ENCODE data around the gene TUBB6.

The TUBB6 gene

DNA sequence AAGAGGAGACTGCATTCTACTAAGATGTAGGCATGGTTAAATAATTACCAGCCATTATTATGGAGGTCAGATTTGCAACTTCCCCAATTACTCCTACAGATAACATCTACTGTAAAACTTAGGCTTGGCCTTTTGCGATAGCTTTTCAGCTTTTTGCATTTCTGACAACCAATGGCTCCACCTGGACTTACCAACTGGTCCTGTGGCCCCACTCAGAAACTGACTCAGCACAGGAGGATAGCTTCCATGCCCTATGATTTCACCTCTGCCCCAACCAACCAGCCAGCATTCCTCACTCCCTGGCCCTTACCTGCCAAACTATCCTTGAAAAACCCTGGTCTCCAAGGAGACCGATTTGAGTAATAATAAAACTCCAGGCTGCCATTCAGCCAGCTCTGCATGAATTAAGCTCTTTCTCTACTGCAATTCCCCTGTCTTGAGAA lies 28.2 kb downstream of the TUBB6 start:
- Histone ChIP-seq H3K4me1 (ENCODE audit: insufficient read depth, low read length, severe bottlenecking) (no peaks in the 10 kb centered on the region), H3K36me3 (ENCODE audit: insufficient read depth, low read length) (peaks cover 66% of the 10 kb centered on the region), H3F3A (ENCODE audit: insufficient read depth, low read length) (no peaks in the 10 kb centered on the region), H2AFZ (ENCODE audit: low read length) (no peak overlapping the region), H3K4me3 (ENCODE audit: low read depth, low read length, poor library complexity, severe bottlenecking) (no peak overlapping the region), H4K20me1 (ENCODE audit: insufficient read depth, low read length) (no peaks in the 10 kb centered on the region), H3K27me3 (ENCODE audit: insufficient read depth, low read length) (no peaks in the 10 kb centered on the region), H3K79me2 (ENCODE audit: insufficient read depth, low read length) (no peaks in the 10 kb centered on the region), H3K27ac (ENCODE audit: low read depth, low read length, poor library complexity, severe bottlenecking) (no peak overlapping the region), H3K9ac (ENCODE audit: low read length) (no peak overlapping the region), H3K4me2 (ENCODE audit: low read length) (no peak overlapping the region), H3K9me3 (ENCODE audit: low read length) (no peaks in the 10 kb centered on the region), H3K9me2 (ENCODE audit: low read depth, low read length) (no peaks in the 10 kb centered on the region)
- TF ChIP-seq, protein P1, sequence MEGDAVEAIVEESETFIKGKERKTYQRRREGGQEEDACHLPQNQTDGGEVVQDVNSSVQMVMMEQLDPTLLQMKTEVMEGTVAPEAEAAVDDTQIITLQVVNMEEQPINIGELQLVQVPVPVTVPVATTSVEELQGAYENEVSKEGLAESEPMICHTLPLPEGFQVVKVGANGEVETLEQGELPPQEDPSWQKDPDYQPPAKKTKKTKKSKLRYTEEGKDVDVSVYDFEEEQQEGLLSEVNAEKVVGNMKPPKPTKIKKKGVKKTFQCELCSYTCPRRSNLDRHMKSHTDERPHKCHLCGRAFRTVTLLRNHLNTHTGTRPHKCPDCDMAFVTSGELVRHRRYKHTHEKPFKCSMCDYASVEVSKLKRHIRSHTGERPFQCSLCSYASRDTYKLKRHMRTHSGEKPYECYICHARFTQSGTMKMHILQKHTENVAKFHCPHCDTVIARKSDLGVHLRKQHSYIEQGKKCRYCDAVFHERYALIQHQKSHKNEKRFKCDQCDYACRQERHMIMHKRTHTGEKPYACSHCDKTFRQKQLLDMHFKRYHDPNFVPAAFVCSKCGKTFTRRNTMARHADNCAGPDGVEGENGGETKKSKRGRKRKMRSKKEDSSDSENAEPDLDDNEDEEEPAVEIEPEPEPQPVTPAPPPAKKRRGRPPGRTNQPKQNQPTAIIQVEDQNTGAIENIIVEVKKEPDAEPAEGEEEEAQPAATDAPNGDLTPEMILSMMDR (IDR thresholded peaks at IDR 0.05; ENCODE audit: low read length): no peak
- TF ChIP-seq EZH2 (IDR thresholded peaks at IDR 0.05; ENCODE audit: borderline replicate concordance, low read length): no peak

DNA sequence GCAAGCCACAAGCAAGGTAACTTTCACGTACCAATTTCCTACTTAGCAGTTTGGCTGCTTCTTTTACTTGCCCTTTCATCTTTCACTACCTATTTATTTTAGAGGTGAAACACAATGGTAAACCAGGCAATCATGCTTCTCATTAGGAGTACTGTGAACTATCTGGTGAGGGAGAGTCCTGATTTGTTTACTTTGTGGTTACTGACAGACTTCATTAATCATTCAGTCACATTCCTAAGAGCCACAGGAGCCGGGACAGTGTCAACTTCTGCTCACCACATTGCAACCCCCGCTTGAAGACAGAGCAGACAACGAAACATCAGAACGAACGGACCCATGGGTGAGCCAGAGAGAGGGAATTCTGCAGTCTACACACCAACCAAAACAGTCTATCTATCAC lies 28.8 kb downstream of the TUBB6 start:
- H3K4me3 ChIP-seq (ENCODE audit: low read depth, low read length, poor library complexity, severe bottlenecking): no peak overlapping the region
- H3K27me3 ChIP-seq (ENCODE audit: insufficient read depth, low read length): no peaks in the 10 kb centered on the region
- H3K79me2 ChIP-seq (ENCODE audit: insufficient read depth, low read length): no peaks in the 10 kb centered on the region
- H3K9me3 ChIP-seq (ENCODE audit: low read length): no peaks in the 10 kb centered on the region
- no peaks in the 10 kb centered on the region for H3F3A ChIP-seq (ENCODE audit: insufficient read depth, low read length)
- no peak overlapping the region for H3K27ac ChIP-seq (ENCODE audit: low read depth, low read length, poor library complexity, severe bottlenecking)
- no peak overlapping the region for H2AFZ ChIP-seq (ENCODE audit: low read length)
- H3K9me2 ChIP-seq (ENCODE audit: low read depth, low read length): no peaks in the 10 kb centered on the region
- H3K9ac ChIP-seq (ENCODE audit: low read length): no peak overlapping the region
- no peaks in the 10 kb centered on the region for H3K4me1 ChIP-seq (ENCODE audit: insufficient read depth, low read length, severe bottlenecking)
- no peaks in the 10 kb centered on the region for H4K20me1 ChIP-seq (ENCODE audit: insufficient read depth, low read length)
- H3K4me2 ChIP-seq (ENCODE audit: low read length): no peak overlapping the region
- TF ChIP-seq, protein P1 (IDR thresholded peaks at IDR 0.05; ENCODE audit: low read length): no peak
- no peak for TF ChIP-seq EZH2 (IDR thresholded peaks at IDR 0.05; ENCODE audit: borderline replicate concordance, low read length)
- H3K36me3 ChIP-seq (ENCODE audit: insufficient read depth, low read length): peaks cover 71% of the 10 kb centered on the region

DNA sequence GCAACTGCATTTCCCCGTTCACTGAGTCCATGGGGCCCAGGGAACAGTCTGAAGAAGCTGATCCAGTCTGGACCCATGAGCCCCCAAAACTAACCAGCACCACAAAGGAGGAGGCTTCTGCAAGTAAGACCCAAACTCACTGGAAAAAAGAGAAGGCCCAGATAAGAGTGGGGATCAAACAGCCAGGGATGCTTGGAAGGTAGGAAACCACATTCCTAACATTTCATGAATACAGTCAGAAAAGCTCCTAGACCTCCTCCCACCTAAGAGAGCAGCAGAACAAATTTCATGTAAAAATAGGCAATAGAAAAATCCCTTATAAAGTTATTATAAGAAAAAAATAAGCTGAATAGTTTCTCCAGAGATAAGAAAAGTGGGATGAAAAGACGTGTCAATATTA lies 30.3 kb downstream of the TUBB6 start:
- no peaks in the 10 kb centered on the region for H4K20me1 ChIP-seq (ENCODE audit: insufficient read depth, low read length)
- no peaks in the 10 kb centered on the region for H3F3A ChIP-seq (ENCODE audit: insufficient read depth, low read length)
- H3K9me2 ChIP-seq (ENCODE audit: low read depth, low read length): no peaks in the 10 kb centered on the region
- no peak for TF ChIP-seq EZH2 (IDR thresholded peaks at IDR 0.05; ENCODE audit: borderline replicate concordance, low read length)
- TF ChIP-seq, protein P1 (IDR thresholded peaks at IDR 0.05; ENCODE audit: low read length): no peak
- H3K36me3 ChIP-seq (ENCODE audit: insufficient read depth, low read length): peaks cover 85% of the 10 kb centered on the region
- H3K27me3 ChIP-seq (ENCODE audit: insufficient read depth, low read length): no peaks in the 10 kb centered on the region
- H3K4me1 ChIP-seq (ENCODE audit: insufficient read depth, low read length, severe bottlenecking): no peaks in the 10 kb centered on the region
- no peaks in the 10 kb centered on the region for H3K9me3 ChIP-seq (ENCODE audit: low read length)
- no peaks in the 10 kb centered on the region for H3K79me2 ChIP-seq (ENCODE audit: insufficient read depth, low read length)
- H3K4me3 ChIP-seq (ENCODE audit: low read depth, low read length, poor library complexity, severe bottlenecking): no peak overlapping the region
- H3K9ac ChIP-seq (ENCODE audit: low read length): no peak overlapping the region
- no peak overlapping the region for H3K4me2 ChIP-seq (ENCODE audit: low read length)
- H2AFZ ChIP-seq (ENCODE audit: low read length): no peak overlapping the region
- no peak overlapping the region for H3K27ac ChIP-seq (ENCODE audit: low read depth, low read length, poor library complexity, severe bottlenecking)
